ENCODE data around the gene SPP2.
A peak's percentile ranks its signal among the peaks of the same experiment; 100 is the strongest.

Gene SPP2

DNA sequence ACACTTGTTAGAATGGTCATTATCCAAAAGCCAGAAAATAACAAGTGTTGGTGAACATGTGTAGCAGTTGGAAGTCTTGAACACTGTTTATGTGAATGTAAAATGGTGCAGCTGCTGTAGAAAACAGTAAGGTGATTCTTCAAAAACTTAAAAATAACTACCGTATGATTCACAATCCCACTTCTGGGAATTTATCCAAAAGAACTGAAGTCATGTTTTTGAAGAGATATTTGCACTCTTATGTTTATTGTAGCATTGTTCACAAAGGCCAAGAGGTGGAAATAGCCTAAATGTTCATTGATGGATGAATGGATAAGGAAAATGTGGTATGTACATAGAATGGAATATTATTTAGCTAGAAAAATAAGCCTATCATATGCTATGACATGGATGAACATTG, 6.3 kb upstream of the SPP2 start:
- DNase-seq = no peak

DNA sequence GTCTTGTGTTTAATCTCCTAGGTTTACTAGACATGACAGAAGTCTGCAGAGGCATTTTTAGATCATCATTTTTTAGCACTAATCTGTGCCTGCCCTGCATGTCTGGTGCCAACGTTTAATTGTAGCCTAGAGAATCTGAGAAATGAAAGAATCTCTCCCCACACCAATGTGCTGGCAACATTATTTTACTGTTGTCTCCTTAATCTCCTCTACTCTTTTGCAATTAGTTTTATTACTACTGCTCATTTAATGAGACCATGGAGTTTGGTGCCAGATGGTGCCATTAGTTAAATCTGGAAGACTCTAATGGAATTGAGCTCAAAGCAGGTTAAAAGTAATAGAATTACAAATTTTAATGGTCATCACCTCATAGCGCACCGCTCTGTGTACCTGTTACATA, 4.0 kb upstream of the SPP2 start:
- no peak for DNase-seq

DNA sequence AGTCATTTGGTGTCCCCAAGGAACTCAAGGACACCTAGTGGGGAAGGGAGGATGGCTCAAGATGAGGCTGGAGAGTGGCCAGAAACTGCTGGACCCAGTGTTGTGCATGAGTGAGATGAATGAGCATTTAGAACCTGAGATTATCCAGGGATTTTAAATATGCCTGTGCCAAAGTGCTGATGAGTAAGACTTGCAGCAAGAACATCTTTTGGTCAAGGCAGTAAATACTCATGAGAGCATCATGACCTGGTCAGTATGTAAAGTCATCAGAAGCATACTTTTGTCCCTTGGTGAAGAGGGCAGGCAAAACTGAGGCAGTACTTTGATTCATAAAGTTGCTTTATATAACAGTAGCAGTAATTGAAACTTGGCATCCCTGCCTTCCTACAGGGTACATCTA, 3.1 kb upstream of the SPP2 start:
- no peak for DNase-seq

DNA sequence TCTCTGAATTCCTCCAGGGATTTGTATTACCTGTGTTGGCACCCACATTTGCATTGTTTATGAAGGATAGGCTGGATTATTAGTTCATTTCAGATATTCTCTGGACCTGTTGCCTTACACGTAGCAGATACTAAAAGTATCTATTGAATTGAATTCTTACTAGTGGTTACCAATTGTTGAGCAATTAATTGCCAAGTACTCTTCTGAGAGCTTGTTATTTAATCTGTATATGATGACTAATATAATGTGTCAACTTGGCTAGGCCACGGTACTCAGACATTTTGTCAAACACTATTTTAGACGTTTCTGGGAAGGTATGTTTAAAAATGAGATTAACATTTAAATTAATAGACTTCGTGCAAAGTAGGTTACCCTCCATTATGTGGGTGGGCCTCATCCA, 2.5 kb upstream of the SPP2 start:
- DNase-seq = no peak

DNA sequence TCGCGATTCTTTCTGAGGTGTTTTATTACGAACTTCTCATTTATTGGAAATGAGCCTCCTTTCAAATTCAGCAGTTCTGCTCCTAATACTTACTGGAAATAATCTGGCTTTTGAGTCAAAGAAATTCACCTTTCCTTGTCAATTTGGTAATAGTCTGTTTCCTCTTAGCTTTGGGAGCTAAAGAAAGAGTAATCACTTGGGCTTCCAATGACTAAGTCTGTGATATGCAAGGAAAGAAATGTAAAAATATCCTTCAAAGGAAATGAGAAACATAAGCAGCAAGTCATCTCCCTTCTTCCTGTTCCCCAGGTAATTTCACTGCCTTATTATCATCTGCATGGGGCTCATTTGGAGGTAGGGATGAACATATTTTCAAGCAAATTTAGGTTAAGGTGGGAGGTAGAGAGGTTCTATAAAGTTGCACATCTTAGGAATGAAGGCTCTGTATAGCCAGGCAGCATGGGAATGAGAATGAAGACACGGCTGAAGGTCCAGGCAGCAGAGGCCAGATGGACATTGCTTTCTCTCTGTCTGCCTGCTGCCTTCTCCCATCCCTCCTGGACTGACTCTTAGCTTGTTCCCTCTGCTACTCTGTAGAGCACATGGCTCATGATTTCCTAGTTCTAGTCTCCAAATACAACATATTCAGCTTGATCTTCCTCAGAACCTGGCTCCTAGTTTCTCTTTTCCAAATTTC, 1.0 kb downstream of the SPP2 start:
- no peak for DNase-seq

DNA sequence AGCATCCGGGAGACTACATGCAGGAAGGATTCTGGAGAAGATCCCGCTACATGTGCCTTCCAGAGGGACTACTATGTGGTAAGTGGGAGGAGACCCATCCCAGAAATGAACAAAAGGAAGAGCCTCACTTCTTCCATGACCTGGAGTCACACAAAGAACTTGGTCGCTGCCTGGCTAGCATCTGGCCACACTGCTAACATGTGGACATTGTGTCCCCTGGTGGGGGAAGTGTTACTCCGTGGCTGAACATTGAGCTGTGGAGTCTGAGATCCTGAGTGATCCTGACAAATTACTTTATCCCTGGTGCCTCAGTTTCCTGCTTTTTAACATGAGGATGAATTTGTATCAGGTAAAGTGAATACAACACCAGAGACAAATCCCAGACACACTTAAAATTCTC, 8.4 kb downstream of the SPP2 start:
- no peak for DNase-seq

DNA sequence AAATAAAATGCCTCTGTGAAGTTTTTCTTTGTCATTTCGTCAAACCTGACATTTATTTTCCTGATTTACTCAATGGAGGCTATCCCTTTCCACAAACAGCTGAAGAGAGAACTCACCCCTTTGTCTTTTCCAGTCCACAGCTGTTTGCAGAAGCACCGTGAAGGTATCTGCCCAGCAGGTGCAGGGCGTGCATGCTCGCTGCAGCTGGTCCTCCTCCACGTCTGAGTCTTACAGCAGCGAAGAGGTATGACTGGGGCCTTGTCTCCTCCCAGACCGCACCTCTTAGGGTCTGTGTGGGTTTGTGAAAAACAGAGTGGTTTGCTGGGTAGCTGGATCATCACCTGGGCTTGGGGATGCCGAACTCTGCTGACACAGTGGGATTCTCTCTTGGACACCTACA, 9.7 kb downstream of the SPP2 start:
- no peak for DNase-seq

DNA sequence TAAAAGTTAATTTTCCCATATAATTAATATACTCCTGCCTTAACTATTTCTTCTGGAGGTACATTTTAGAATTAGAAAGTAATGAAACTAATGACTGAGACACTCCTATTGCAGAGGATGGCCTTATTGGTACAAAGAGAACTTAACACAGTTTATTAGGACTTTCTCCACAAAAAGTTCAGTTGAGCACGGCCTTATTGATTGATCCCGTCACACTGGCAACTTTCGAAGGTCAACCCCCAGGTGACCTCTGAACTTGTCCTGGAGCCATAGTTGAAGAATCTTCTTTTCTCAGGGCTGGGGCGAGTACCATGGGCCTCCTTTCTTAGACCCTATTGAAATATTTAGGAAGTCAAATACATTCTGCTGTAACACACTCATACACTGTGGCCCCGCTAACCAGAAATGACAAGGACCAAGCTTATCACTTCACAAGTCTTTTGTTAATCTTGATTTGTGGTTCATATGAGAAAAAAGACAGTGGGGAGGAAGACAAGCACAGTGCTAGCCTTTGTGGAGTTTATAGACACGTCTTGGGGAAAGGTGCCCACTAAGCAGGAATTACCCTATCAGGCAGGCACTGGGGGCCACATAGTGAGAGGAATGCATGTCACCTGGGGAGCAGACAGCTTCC, 11.2 kb downstream of the SPP2 start:
- DNase-seq = no peak

DNA sequence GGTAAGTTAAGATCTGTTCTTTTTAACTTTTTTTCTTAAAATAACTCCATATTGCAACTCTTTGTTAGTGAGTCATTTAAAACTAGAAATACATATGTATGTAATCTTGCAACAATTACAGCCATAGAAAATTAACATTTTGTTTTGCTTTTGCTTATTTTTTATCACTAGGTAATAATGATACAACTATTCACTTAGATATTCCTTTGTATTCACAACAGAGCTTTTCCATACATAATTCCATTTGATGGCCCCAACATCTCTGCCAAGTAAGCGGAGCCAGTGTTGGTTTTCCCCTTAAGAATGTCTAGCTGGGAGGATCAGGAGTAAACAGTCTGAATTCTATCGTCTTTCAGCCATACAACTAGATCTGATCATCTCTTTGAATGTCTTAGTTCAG, 16.1 kb downstream of the SPP2 start:
- no peak for DNase-seq

DNA sequence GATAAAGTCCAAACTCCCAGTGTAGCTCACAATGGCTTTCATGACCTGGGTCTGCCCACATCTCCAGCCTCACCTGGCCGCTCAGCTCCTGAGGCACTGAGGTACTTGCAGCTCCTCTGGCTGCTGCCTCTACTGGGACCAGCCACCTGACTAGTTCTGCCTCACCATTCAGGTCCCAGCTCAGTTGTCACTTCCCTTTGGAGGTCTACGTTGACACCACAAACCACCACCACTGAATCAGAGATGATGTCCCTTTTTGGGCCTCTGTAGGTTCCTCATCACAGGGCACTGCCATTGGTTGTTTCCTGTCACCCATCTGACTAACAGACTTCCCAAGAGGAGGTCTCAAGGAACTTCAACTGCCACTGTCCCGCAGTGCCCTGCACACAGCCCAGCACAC, 21.2 kb downstream of the SPP2 start:
- DNase-seq = no peak

DNA sequence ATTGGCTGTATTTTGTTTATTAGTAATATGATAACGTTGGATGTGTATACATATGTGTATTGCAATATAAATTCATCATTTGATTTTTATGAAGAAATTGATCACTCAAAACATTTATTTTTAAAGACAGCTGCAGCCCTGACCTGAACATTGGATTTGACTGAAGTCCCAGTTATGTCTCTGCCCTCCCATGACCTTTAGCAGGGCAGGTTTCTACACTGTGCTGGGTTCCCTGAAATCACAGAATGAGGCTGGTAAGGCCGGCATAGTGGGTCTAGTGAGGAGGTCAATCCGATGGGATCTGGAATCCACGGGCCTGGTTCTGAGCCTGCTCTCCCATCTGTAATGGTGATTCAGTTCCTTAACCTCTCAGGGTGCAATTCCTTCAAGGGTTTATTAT, 22.0 kb downstream of the SPP2 start:
- no peak for DNase-seq

DNA sequence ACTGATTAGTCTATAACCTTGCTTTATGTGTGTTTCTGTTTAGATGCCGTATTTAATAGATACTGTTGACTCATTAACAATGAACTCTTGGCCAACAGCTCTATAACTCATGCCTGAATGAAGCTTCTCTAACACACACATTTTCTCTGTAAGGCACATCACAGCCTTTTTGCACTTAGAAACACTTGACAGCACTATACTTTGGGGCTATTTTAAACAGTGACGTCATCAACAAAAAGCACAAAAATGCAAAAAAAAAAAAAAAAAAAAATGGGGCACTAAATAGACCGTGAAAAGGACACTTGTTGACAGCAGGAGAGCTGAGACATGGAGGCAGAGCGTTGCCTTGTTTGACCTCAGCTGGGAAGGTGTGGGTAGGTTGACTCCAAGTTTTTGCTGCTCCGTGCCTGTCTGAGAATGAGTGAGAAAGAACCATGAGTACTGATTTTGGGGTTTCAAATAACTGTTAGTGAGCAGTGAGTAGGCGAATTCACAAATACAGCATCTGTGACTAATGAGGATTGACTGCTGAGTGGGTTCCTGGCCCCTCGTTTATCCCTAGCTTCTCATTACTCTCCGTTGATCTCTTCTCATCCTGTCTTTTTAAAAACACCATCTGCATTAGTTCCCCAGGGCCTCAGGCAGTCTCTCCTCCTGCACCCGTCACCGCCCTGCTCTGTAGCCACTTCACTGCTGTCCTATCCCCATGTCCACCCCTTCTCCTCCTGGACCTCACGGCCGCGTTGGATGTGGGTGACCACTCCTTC, 24.4 kb downstream of the SPP2 start:
- DNase-seq = no peak

DNA sequence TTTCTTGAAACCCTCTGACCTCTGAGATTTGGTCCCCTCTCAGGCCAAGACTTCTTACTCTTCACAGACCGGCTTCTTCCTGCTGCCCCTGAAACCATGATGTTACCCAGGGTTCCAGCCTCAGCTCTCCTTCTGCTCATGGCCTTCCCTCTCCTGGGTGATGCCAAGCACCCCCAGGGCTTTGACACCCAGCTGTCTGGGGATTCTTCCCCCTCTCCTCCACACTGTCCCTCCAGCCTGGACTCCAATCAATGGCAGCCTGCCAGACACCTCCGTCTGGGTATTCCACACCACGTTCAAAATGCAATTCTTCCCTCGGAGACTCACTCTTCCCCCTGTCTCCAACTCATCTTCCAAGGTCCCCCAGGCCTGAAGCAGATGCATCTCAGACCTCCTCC, 25.0 kb downstream of the SPP2 start:
- DNase-seq = no peak

DNA sequence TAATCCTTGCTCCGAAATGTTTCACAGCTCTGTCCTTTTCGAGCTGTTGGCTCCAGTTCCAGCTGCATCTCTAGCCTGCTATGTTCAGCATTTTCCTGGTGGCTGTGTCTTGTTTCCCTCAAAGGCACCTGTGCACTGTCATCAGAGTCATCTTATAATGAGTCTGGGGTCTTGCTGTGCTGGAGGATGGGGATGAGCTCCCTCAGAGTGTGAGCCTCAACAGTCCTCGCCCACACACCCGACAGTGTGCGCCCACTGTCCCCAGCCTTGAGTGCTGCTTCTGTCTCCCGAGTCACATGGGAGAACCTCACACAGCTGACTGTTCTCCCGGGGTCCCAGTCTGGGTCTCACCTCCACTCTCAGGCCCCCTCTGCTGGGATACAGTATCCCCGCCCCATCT, 25.4 kb downstream of the SPP2 start:
- no peak for DNase-seq

DNA sequence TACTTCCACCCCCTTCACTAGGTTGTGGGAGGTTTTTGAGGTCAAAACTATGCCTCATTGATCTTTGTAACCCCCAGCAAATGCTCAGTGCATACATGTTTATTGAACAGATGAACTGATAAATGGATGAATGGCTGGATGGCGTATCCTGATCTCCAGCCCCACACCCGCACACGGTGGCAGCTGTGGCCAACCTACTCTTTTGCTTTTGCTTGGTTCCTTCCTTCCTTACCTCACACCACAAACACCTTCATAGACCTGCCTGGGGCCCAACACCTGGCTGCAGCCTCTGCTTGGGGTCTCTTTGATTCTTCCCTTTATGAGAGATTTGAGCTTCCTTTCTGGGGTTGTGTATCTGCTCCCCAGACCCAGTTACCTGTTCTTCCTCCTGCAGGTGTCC, 25.9 kb downstream of the SPP2 start:
- no peak for DNase-seq

DNA sequence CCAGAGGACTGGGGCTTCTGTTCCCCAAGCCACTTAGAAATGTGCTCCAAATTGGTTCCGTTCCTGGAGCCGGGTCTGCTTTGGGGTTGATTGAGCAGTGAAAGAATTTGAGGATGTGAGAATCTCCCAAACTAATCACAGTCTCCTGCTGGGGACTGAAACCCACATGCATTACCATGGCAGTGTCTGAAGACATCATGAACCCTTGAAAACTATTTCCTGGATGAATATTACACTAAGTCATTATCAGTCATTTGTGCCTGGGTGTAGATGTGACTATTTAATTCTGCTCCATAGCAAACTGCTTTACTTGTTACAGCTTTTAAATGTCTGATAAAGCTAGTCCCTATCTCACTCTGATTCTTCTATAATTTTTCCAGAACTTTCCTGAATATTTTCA, 27.6 kb downstream of the SPP2 start:
- DNase-seq = no peak

DNA sequence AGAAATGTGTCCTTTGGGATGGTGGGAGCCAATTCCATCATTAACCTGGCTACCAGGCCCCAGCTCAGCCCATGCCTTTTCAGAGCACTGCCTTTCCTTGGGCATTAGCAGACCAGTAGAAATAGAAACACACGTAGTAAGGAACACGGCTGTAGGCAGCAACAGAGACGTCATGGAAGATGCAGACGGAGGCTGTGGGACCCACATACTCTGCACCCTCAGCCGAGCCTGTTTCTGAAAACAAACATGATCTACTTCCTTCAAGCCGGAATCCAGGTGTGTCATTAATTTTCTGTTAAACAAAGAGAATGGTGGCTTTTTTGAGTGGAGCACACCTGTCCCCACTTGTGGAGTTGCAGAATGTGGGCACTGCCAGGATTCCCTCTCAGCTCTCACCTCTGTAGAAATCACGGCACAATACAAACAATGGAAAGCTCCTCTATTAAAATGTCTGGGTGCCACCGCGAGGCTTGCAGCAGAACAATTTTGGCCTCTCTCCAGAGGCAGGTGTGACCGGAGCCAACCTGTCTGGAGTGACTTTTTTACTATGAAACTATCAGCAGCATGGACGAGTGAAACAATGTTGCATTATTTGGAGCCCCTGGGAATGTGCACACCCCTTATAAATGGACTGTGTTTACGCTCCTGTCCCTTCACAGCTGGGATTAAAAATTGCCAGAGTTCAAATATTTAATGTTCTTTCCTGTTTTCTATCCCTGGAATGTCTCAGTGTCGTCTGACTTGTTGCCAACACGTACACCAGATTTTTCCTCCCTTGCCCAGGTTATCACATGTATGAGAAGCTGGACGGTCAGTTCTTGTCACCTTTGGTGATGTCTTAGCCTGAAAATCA, 31.7 kb downstream of the SPP2 start:
- peak; percentile 54 for DNase-seq

DNA sequence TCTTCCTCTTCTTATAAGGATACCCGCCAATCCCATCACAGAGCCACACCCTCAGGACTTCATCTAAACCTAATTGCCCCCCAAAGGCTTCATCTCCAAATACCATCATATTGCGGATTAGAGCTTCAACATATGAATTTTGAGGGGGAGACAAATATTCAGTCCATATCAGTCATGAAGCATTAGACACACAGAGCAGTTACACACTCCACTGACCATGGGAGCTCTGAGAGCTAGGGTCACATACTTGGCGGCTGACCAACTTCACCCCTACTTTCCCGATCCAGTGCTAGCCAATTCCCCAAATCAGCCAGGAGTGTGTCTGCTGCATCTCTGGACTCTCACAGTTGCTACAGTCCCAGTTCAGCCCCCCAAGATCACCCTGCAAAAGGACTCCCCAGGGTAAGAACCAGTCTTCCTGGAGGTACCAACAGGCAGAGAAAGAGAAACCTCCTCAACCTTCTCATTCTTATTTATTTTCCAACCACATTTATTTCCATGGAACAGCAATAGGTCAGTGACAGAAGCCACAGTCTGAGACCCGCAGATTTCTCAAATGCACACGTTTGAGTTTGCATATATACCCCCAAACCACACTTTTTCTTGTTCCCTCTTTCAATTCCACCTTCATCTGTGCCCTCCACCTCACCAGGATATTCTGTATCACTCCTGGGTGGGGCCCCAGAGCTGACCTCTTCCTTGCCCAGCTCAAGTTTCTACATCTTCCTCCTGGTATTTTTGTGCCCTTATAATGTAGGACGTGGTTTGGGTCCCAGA, 33.3 kb downstream of the SPP2 start:
- DNase-seq = no peak

DNA sequence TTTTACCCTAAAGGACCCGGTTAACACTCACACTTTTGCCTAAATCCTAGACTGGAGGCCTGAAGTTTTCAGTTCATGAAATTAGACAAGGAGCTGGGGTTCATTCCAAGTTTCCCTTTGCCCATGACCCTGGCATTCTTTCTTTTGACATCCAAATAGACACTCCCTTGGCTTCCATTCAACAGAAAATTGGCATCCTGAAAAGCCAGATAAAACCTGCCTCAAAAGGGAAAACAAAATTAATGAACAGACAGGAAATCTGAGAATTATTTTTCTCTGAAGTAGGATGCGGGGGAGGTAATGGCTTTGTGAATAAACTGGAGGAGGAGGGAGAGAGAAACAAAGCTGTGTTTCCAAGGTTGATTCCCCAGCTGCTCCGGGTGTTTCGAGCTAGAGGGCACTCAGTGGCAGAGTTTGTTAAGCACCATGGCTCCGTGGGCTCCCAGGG, 41.0 kb downstream of the SPP2 start:
- peak; percentile 24 for DNase-seq

DNA sequence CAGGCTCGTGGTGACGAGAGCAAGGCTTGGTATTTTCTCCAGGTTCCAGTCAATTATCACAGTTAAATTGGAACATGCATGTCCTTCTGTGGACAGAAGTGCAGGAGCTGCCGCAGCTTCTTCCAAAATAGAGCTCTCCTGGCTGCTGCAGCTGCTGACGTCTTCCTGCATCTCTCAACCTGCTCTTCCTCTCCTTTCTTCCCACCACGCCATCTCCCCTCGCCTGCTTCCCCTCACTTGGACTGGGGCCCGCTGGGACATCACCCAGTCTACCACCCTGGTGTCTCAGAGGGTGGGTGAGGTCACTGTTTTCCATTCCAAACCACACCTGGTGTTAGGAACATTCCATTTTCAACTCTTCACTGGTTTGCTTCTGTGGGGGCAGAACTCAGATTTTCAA, 41.4 kb downstream of the SPP2 start:
- DNase-seq = no peak

DNA sequence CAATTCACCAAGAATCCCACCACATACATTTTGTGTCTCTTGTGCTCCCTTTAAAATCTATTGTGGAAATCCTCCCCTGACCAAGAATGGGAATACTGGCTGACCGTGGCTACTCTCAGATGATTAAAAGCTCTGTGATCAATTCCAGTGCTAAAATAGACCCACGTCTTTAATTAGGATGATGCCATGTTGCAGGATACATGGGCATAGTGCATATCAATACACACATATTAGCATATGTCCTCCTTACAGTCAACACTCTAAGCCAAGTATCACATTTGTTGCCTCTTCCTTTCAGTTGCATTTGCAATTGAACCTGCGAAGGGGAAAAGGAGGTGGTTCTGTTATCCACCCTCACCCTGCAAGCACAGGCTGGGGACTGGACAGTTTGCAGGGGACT, 41.8 kb downstream of the SPP2 start:
- DNase-seq = no peak

DNA sequence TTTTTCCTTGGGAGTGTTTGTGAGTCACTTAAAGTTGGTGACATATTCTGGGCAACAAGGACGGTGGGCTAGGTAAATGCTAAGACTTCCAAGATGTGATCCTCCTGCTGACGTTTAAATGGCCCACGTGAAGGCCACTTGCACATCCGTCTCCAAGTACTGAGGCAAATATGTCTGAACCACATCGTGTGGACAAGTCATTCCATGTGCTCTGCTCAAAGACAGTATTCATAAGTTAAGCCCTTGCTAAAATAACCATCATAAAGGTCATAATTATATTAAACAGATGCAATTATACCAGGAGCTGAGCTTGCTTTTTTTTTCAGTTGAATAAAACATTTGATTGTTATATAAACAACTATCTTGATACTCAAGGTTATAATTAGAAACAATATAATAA, 44.8 kb downstream of the SPP2 start:
- DNase-seq = no peak

DNA sequence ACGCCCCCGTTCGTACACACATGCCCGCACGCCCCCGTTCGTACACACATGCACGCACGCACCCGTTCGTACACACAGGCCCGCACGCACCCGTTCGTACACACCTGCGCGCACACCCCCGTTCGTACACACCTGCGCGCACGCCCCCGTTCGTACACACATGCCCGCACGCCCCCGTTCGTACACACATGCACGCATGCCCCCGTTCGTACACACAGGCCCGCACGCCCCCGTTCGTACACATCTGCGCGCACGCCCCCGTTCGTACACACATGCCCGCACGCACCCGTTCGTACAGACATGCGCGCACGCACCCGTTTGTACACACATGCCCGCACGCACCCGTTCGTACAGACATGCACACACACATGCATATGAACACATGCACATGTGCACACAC, 45.7 kb downstream of the SPP2 start:
- no peak for DNase-seq

All from NCI-H1436 (cell line).